GM19455 (cell line): ENCODE data around the gene FGF10.

Experiments used
- ATAC-seq: cut with Tn5 transposase; IDR thresholded peaks from one replicate; pipeline ENCODE4 v1.9.1; 2021; ENCODE audit not compliant: unreplicated experiment

The FGF10 gene

DNA sequence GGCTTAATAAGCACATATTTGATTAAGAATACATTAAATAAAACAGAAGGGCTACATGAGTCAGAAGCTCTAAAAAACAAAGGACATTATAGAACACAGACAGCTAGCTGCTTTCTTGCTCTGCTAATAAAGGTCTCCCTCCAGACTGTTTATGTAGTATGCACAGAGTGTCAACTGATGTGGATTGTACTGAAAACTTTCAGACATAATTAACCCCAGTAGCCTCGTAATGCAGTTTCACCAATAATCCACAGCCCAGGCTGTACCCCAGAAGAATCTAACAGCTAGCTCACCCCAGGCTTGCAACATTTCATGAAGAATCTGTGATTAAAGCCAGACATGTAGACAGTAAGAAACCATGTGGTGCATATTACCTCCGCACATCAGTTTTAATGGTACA, 30.8 kb downstream of the FGF10 start:
- ATAC-seq: no peak

DNA sequence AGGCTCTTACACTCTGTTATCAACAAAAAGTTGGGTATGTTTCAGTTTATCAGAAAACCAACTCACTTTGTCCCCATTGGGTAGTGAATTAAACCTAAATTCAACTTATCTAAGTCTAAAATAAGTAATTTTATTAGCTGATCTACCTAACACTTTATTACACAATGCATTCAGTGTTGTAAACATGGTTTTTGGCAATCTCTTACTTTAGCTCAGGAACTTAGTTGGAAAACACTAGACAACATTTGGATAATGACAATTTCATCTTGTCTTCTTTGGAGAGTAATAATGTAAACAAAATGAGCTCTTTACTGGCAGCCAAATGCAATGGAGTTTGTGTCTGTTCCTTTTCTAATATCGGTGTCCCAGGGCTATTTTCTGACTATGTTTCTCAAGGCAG, 33.0 kb downstream of the FGF10 start:
- no peak for ATAC-seq

DNA sequence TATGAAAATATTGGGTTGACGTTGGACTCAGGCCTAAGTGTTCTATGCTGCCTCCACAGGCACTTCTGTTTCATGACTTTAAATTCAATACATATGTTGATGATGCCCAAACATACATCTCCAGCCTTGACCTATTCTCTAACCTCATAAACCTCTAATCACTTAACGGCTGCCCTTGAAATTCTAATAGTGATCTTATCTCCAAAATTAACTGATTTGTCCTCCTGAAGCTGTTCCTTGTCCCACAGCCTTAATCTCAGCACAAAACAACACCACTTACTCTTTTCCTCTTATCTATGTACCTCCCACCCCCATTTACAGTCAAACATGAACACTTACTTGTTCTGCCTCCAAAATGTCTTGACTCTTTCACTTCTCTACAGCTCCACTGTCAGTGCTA, 43.3 kb downstream of the FGF10 start:
- no peak for ATAC-seq

DNA sequence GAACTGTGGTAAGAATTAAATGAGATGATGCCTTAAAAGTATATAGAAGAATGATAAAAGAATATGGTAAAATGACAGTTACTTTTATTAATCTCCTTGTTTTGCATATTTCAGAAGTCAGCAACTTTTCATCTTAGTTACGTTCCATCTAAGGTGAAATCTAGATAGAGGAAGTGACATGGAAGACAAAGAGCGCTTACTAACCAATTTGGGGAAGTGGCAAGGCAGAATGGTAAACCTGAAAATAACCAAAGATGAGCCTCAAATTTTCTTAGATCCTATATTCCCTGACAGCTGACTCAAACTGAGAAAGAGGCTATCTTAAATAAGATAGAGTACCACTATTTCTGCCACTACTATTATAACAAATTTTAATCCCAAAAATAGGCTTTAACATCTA, 52.5 kb downstream of the FGF10 start:
- no peak for ATAC-seq

DNA sequence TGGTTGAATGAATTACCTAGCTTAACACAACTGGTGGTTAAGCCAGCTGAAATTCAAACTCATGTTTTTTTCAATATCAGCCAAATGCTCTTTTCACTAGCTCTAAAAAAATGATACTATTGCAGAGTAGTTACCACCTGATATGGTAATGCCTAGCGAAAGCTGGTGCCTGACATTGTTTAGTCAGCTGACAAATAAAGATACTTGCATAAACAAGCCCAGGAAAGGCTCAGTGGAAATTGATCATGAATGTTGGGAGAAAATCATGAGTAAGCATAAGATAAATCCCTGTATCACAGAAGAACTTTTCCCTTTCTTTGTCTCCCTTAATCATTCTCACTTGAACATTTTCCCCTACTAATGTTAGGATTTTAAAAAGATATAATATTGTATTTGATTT, 54.6 kb downstream of the FGF10 start:
- ATAC-seq: no peak

DNA sequence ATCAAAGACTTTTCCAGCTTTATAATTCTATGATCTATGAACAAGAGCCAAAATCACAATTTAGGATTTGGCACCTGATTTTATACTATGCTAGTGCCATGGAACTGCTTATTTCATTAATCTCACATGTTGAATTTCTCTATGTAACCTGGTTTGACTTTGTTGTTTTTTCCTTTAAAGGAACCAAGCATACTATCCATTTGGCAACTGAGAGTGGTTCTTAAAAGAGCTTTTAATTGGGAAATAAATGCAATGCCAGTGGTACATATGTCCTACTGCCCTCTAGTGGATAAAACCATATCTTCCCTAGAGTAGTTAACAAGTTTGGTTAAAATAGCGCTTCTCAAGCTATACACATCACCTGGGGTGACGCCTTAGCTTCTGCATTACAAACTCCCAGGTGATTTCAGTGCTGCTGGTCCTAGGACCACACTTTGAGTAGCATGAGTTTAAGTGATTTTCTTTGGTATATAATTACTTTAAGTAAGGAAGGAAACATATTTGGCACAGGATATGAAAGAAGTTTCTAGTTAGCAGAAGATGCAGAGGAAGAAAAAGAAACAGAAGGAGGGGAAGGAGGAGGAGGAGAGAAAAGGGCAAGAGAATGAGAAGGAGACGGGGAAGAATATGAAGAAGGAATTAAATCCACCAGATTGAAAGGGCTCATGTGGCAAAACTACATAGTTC, 56.8 kb downstream of the FGF10 start:
- ATAC-seq: no peak

DNA sequence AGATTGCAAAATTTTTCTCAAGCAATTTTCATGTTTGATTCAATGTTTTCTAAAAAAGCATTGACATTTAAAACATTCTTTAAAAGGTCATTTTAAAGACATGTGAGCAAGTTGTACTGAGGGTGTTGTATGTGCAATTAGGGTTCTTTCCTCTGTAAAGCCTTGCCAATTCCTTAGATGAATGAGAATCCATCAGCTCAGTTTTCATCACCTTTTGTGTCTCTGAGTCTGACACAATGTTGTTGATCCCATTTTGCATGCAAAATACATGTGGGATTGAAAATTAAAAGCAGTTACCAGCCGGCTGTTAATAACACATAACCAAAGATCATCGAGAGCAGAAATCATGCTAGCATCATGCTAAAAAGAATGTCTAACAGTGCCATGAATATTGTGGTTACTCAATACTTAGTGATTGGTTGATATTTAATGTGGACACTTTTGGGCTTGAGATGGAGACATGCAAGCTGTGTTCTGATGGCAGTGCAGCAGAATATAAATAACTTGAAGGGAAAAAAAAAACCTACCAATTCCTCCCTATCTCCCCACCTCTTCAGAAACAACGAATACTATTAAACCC, 57.7 kb downstream of the FGF10 start:
- ATAC-seq: no peak

DNA sequence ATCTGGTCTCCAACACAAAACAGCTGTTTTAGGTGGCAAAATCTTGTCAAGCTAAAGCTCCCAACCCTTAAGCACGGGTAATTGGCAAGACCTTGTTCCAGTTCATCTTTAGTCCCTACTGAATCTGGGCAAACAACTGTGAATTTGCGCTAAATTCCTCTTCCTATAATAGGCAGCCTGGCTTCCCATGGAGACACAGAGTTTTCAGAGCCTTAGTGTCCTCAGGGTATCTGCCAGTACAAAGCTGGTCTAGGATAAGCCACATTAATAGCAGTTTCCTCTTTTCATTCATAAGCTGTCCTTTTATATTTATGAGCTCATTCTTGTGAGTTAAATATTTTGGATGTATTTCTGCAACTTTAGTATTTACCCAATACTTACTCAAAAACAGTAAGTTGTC, 59.5 kb downstream of the FGF10 start:
- ATAC-seq: no peak

DNA sequence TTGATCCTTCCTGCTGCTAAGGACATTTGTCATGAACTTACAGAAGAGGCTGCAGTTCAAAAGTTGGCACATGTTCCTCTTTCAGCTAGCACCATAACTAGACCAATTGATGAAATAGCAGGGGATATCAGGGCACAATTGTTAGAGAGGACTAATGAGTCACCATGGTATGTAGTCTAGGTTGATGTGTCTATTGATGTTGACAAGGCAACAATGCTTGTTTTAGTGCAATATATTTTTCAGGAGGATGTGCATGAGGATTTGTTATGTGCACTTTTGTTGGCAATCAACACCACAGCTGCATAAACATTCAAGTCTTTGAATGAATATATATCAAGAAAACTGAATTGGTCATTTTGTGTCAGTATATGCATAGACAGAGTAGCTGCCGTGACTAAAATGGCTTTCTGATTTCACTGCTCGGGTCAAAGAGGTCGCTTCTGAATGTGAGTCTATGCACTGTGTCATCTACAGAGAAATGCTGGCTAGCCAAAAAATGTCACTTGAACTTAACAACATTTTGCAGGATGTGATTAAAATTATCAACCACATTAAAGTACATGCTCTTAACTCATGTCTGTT, 68.0 kb downstream of the FGF10 start:
- no peak for ATAC-seq

DNA sequence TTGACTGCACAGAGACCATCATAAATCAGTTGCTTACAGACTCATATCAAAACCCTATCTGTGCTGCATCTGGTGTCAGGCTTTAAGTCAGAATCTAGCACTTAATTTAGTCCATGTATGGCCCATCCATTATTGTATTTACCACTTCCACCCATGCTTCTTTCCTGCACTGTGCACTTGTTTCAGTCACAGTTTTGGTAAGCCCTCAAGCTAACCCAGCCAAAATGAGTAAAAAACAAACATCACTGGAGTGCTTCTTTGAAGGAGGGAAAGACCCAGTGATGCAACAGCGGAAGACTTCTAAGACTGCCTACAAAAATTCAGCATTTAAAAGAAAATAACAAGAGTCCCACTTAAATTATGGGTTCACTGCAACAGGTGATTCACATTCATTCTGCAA, 69.0 kb downstream of the FGF10 start:
- ATAC-seq: no peak

DNA sequence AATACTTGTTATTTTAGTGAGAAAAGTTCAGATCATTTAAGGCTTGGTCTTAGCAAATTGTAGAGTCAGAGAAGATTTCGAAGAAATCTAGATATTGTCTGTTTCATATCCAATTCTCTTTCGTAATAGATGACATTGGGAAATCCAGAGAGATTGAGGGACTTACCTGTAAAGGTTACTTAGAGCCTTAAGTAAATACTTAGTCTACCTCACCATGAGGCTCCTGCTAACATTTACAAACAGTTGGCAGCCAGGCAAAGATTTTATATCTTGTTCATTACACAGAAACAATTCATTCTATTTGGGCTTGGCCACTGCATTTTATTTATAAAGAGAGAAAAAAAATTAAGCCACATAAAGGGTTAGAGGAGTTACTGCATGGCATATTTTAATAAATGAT, 70.3 kb downstream of the FGF10 start:
- ATAC-seq: no peak

DNA sequence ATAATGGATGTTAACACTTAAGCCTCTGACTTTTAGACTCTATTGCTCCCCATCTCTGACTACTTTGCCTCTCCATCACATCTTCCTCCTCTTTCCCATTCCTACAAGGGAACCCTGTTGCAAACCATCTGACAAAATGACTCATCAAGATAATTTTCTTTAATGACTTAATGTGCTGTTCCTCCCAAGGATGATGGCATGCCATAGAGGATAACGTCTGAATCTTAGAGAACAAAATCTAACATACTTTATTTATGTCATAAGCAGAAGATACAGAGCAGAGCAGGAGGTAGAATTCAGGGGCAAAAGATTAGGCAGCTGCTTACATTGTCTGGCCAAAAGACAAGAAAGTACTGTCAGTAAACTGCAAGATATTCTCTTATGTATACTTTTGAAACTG, 76.8 kb downstream of the FGF10 start:
- no peak for ATAC-seq

DNA sequence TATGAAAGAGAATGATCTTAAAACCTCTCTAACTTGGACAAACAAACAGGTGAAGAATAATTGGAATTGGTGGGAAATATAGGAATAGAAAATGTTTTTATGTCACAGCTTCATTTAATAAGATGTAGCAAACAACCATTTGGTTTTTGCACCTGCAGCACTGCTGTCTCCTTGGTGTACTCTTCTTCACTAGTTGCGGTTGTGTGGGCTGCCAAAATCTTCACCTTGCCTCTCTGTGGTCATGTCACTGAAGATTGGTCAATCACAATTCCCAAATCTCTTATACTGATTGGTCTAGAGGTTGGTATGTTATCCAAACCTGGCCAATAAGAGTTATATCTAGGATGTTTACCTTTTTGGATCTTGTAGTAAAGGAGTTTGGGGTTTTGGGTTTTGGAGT, 88.7 kb downstream of the FGF10 start:
- no peak for ATAC-seq

DNA sequence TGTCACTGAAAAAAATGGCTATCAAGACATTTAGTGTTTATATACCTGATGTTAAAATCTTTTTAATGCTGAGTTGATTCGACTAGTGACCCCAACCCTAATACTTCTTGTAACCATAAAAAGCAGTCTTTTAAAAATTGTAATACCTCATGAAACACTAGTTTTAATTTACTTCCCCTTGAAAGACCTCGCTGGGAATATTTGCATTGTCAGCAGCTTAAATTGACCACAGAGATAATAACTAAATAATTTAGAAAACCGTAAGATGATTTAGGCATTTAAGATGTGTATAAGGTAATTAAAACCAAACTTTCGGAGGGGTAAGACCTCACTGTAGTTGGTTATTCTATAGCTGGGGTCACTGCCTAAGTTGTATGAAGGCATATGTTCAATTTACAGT, 89.8 kb downstream of the FGF10 start:
- ATAC-seq: no peak

DNA sequence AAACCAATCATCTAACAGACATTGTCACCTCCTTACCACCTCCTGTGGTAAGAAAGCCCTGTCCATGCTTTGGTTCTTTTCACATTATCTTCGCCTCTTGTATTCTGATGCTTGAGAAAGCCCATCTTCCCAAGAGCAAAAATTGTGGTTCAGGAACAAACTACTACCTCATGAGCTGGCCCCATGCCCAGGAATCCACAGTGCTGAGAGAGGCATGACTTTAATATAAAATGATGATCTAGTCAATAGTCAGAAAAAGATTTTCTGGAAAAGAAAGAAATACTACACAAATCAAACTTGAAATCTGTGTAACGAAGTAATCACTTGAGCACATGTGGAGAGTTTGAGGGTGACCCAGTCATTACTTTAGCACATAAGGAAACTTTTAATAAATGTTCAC, 94.7 kb downstream of the FGF10 start:
- no peak for ATAC-seq

DNA sequence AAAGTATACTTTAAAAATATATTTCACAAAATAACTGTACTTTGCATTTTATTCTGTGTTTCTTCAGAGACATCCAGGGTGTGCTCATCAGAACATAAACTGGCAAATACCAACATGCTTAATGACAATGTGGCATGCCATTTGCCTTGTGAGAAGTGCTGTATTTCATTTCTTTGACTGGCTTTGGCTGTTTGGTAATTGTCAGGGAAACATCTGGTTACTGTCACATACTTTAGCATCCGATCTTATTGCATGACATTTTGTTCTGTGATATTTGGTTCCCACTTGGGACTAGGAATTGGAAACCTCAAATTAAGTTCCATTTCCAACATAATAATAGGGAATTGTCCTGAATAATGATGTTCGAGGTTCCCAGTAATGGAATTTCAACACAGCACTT, 96.5 kb downstream of the FGF10 start:
- no peak for ATAC-seq

DNA sequence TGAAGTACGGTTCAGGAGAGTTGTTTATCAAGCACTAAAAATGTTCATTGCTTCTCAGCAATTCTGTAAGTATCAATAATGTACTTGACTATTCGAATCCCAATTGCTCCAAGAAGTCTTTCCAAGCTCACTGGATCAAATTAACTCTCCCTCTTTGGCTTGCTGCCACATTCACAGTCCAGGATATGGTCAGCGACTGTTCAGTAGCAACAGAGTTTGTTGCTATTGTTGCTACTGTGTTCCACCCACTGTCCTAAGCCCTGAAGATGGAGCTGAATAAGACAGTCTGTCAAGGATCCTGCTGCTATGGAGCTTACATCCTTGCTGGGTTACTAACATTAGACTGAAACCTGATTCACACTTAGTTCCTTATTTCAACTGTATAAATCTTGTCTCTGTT, 110.8 kb downstream of the FGF10 start:
- no peak for ATAC-seq

DNA sequence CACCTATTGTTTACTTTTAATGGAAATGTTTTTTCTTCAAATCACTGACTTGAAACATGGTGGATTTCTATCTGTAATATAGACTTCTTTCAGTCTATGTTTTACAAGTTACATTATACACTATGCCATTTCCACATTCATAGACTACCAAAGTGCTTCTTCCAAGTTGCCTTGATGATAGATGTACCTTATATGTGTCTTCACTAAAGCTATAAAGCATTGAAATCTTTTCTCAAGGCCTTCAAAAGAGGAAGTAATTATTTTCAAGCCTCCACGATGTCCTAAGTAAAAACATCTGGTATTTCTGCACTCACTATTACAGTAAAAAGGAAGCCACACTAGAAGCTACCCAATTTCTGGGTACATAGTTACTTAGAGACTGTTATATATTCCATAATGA, 113.3 kb downstream of the FGF10 start:
- no peak for ATAC-seq

DNA sequence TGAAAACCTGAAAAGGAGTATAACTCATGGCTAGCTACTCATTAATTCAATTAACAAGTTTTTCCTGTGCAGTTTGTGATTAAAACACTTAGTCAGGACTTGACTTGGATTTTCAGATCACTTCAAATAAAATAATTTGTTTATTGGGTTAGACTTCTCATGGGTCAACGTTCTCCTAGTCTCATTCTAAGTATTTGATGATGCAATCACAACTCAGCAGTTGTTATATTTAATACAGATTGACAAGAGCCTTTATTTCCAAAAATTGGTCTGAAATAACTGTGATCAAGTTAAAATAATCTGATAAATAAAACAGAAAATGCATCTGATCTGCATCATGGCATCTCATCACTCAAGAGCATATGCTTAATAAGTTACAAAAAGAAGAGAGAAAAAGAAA, 113.9 kb downstream of the FGF10 start:
- ATAC-seq: no peak

DNA sequence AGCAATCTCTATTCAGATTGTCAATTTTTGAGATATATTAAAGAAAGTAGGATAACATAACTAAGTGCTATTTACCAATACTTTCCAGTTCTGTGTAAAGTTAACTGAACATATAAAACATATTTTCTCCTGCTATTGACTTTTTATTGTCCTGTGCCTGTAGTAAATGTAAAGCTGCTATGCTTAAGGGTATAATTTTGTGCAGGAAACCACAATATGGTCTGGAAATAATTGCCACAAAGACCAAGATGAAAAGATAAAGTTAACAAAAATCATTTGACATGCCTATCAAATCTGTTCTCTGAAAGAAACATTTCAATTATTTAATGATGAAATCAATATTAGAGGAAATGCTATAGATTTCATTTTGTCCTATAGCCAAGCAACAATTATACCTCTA, 121.3 kb downstream of the FGF10 start:
- ATAC-seq: no peak

DNA sequence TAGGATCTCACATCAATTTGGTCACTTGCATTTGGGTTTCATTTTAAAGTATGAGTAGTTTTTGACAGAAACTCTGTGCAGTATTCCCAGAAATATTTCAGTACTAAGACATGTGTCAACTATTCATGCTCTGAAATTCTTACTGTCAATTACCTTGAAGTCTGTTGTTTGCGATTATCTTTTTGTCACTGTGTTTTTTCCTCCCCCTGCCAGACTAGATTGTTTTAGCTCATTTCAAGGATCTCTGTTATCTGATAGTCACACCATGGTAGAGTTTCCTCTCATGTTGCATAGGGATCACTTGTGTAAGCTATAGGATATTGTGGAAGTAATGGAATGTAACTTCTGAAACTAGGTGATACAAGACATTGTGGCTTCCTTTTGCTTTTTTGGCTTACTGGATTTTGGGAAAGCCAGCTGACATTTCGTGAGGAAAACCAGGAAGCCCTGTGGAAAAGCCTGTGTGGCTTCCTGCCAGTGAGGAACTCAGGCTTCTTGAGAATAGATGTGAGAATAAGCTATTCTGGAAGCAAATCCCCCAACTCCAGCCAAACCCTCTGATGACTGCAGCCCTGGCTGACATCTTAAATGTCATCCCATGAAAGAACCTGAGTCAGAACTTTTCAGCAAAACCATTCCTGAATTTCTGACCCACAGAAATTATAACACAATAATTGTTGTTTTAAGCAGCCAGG, 122.2 kb downstream of the FGF10 start:
- ATAC-seq: no peak

DNA sequence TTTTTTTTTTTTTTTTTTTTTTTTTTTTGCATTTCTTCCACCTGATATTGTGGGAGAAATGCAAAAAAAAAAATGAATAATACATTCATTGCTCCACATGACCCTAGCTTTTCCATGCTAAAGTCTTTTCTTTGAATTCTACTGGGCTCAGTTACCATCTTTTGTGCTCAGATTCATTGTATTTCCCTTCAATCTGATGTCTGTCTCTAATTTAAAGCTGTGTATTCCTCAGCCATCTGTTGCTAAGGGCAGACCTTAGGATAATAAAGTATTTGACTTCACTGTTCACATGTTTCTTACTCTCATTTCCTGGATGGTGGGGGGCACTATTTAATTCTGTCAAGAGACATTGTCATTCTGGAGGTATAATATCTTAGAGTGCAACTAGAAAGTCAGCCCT, 123.5 kb downstream of the FGF10 start:
- ATAC-seq: no peak
